CD4-positive, alpha-beta T cell (primary cell): ENCODE data around the gene NEB. TPM values are rescaled to one million over a fixed set of nuclear protein-coding genes. Genes with fewer than 3 reads are reported as not detected.
A peak's percentile ranks its signal among the peaks of the same experiment; 100 is the strongest.

Experiments
- ATAC-seq: fragments of 200-7000 bp; cut with Tn5 transposase; one replicate; pipeline ENCODE4 v1.10.0; 2022; ENCODE audit warnings: mild to moderate bottlenecking; ENCODE audit not compliant: poor library complexity
- CTCF ChIA-PET: fragments of 350-600 bp; sonication (Branson Sonifier 250); formaldehyde crosslinking; loops from one replicate; lab custom pipeline; 2021; ENCODE audit warnings: antibody characterized with exemption, inconsistent platforms; lab: Charles Lee
- POLR2A ChIA-PET: fragments of 350-600 bp; sonication (Branson Sonifier 250); formaldehyde crosslinking; loops from one replicate; lab custom pipeline; 2021; ENCODE audit warnings: antibody characterized with exemption, inconsistent platforms; lab: Charles Lee
- DNase-seq, 14 experiments: peaks; one replicate each; pipeline ENCODE4 v3.0.0-alpha.2; 2013 to 2020; ENCODE audit warnings: mixed read lengths in 2 of 14
- H3K27ac ChIP-seq, 2 donors: one replicate each; pipeline versions ENCODE4 v1.5.1 to v1.7.0; 2013; ENCODE audit warnings: low read length in 2 of 2, low read depth in 1 of 2, mild to moderate bottlenecking in 1 of 2
- H3K27me3 ChIP-seq, 2 experiments: 1 replicate in 1 of 2; 2 replicates in 1 of 2; pipeline versions ENCODE4 v1.6.1 to v1.7.0; 2013; ENCODE audit warnings: low read length in 2 of 2, control low read depth in 1 of 2, mild to moderate bottlenecking in 1 of 2, moderate library complexity in 1 of 2; ENCODE audit not compliant: insufficient read depth in 2 of 2, control insufficient read depth in 1 of 2
- H3K36me3 ChIP-seq: one replicate; pipeline ENCODE4 v1.6.1; 2013; ENCODE audit warnings: low read length, control low read depth; ENCODE audit not compliant: insufficient read depth
- H3K4me1 ChIP-seq: one replicate; pipeline ENCODE4 v1.6.1; 2013; ENCODE audit warnings: low read length, control low read depth; ENCODE audit not compliant: insufficient read depth
- H3K4me3 ChIP-seq: one replicate; pipeline ENCODE4 v1.5.1; 2013; ENCODE audit warnings: mild to moderate bottlenecking, low read length, moderate library complexity
- H3K9me3 ChIP-seq, 2 experiments: 1 replicate in 1 of 2; 2 replicates in 1 of 2; pipeline versions ENCODE4 v1.6.1 to v1.7.0; 2013; ENCODE audit warnings: low read length in 2 of 2, mild to moderate bottlenecking in 2 of 2, control low read depth in 1 of 2, moderate library complexity in 1 of 2; ENCODE audit not compliant: control insufficient read depth in 1 of 2, insufficient read depth in 1 of 2
- H3K27ac Mint-ChIP-seq: one replicate; pipeline ENCODE4 v1.8.0; 2020; ENCODE audit warnings: mixed read lengths
- H3K27me3 Mint-ChIP-seq: one replicate; pipeline ENCODE4 v1.8.0; 2021; ENCODE audit warnings: mixed read lengths
- H3K36me3 Mint-ChIP-seq: one replicate; pipeline ENCODE4 v1.8.0; 2021; ENCODE audit warnings: low read depth, mixed read lengths
- H3K4me1 Mint-ChIP-seq: one replicate; pipeline ENCODE4 v1.8.0; 2021; ENCODE audit warnings: low read depth, mixed read lengths
- H3K4me3 Mint-ChIP-seq: one replicate; pipeline ENCODE4 v1.8.0; 2020; ENCODE audit warnings: mild to moderate bottlenecking, mixed read lengths
- H3K9me3 Mint-ChIP-seq: one replicate; pipeline ENCODE4 v1.8.0; 2020; ENCODE audit warnings: mixed read lengths
- intact Hi-C, 2 experiments: fragments of 100-400 bp; cut with DNase I in 1 of 2; cut with micrococcal nuclease in 1 of 2; formaldehyde crosslinking; loops; one replicate each; pipeline versions ENCODE4 v1.15.1 to v1.9.0; 2023 to 2025; cut with DNase I, micrococcal nuclease
- total RNA-seq, 174 experiments: library from RNA in 2 of 174; stranded (reverse) in 2 of 174; gene quantifications; one replicate each; pipeline ENCODE4 v1.2.3 and lab custom pipeline; 2021 to 2026
- TF ChIP-seq, protein P1 (sequence below): fragments of 200-600 bp; IDR thresholded peaks from one replicate; pipeline ENCODE4 v1.8.0; 2022; ENCODE audit warnings: antibody characterized with exemption, mild to moderate bottlenecking

Gene NEB
- total RNA-seq, 2 experiments from 2014 or later, result 1.2 to 1.8 TPM

DNA sequence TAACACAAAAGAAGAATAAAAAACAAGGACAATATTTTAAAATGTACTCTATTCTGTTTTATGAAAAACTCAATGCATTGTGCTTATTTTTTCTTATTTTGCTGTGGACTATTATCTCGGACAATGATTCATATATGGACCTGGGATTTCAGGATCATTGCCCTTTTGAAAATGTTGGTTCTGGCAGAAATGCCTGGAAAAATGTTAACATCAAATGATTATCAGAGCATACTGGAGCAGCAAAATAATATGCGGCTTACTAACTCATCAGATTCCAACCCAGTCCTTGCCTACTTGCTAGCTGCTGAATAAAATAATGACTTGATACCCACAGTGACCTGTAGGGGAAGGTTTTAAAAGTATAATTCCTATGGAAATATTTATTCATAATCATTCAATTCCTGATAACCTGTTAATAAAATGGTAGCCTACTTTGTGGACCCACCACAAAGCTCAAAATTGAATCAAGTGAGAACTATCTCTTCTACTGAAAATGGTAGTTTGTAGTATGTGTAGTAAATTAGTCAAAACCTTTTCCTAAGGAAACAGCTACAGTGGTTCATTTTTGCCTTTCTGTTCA lies 117.4 kb downstream of the NEB start:
- Histone ChIP-seq H3K4me1 (peaks cover 5% of the 10 kb centered on the region), H3K27me3 (no peaks in the 10 kb centered on the region), H3K27ac (no peak overlapping the region), H3K36me3 (no peaks in the 10 kb centered on the region), H3K4me3 (no peak overlapping the region), H3K9me3 (no peaks in the 10 kb centered on the region)
- no peaks in the 10 kb centered on the region for H3K27me3 Mint-ChIP-seq
- POLR2A ChIA-PET, result no interaction called here
- DNase-seq (no peak), ATAC-seq (no peak)
- CTCF ChIA-PET, result no interaction called here
- intact Hi-C loops, result loop anchor here (10.0 kb wide), 2 partner anchors 188 to 388 kb away; no protein-coding TSS in a partner anchor
- no peak overlapping the region for H3K27ac Mint-ChIP-seq
- TF ChIP-seq, protein P1, sequence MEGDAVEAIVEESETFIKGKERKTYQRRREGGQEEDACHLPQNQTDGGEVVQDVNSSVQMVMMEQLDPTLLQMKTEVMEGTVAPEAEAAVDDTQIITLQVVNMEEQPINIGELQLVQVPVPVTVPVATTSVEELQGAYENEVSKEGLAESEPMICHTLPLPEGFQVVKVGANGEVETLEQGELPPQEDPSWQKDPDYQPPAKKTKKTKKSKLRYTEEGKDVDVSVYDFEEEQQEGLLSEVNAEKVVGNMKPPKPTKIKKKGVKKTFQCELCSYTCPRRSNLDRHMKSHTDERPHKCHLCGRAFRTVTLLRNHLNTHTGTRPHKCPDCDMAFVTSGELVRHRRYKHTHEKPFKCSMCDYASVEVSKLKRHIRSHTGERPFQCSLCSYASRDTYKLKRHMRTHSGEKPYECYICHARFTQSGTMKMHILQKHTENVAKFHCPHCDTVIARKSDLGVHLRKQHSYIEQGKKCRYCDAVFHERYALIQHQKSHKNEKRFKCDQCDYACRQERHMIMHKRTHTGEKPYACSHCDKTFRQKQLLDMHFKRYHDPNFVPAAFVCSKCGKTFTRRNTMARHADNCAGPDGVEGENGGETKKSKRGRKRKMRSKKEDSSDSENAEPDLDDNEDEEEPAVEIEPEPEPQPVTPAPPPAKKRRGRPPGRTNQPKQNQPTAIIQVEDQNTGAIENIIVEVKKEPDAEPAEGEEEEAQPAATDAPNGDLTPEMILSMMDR, result no peak
- H3K9me3 Mint-ChIP-seq, result no peaks in the 10 kb centered on the region
- no peak overlapping the region for H3K4me3 Mint-ChIP-seq
- H3K36me3 Mint-ChIP-seq, result no peaks in the 10 kb centered on the region
- H3K4me1 Mint-ChIP-seq, result peaks cover 14% of the 10 kb centered on the region

DNA sequence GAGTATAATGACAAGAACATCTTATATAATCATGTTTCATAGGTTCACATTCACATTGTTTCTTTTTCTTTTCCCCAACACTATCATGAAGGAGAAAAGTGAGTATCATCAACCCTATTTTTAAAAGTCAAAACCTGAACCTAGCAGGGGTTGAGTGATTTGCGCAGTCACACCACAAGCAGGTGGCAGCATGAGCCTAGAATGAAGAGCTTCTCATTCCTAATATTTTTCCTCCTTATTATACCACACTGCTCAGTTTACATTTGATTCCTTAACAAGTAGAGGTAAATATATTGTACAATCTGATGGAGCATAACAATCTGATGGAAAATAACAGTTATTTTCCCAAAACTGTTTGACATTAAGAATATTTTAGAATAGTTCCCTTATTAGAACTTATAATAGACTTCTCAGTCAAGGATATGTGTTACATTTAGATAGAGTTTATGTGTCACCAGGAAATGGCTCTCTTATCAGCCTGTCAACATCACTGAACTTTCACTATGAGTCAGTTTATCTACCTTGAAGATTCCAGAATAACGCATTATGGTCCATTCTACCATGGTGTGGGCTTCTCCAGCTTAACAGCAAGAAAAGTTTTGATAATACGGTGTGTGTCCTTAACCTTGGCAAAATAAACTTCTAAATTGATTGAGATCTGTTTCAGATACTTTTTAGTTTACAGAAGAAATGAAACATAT lies 119.5 kb downstream of the NEB start:
- H3K36me3 Mint-ChIP-seq, result no peaks in the 10 kb centered on the region
- H3K4me1 Mint-ChIP-seq, result peaks cover 14% of the 10 kb centered on the region
- H3K27me3 Mint-ChIP-seq, result no peaks in the 10 kb centered on the region
- no peak overlapping the region for H3K4me3 Mint-ChIP-seq
- ATAC-seq (no peak), DNase-seq (peak in 1 of 14 experiments; percentile 34)
- H3K27ac ChIP-seq, result no peak overlapping the region
- H3K9me3 ChIP-seq, result no peaks in the 10 kb centered on the region
- no peaks in the 10 kb centered on the region for H3K9me3 Mint-ChIP-seq
- POLR2A ChIA-PET, result no interaction called here
- H3K27me3 ChIP-seq, result no peaks in the 10 kb centered on the region
- H3K4me1 ChIP-seq, result peaks cover 5% of the 10 kb centered on the region
- no peak overlapping the region for H3K4me3 ChIP-seq
- intact Hi-C loops, result loop anchor here (10.0 kb wide), 2 partner anchors 190 to 390 kb away; no protein-coding TSS in a partner anchor
- H3K27ac Mint-ChIP-seq, result no peak overlapping the region
- TF ChIP-seq, protein P1, result no peak
- CTCF ChIA-PET, result no interaction called here
- no peaks in the 10 kb centered on the region for H3K36me3 ChIP-seq

DNA sequence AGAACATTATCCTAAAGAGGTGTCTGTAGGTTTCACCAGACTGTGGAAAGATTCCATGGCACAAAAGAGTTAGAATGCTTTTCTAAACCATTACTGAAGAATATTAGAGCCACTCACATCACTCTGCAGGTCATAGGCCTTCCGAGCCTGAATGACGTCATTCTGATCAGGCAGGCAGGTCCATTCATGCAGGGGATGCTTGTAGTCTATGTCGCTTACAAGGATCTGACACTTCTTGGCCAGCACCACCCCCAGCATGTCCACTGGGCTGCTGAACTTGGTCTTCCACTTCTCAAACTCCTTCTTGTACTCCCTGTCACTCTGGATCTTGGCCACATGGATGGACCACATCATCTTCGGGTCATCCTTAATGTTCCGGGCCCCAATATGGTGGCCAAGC lies 120.1 kb downstream of the NEB start:
- Mint-ChIP-seq H3K9me3 (no peaks in the 10 kb centered on the region), H3K36me3 (no peaks in the 10 kb centered on the region), H3K27me3 (no peaks in the 10 kb centered on the region), H3K4me1 (peaks cover 14% of the 10 kb centered on the region), H3K4me3 (no peak overlapping the region), H3K27ac (no peak overlapping the region)
- Histone ChIP-seq H3K4me3 (no peak overlapping the region), H3K27ac (no peak overlapping the region), H3K4me1 (peaks cover 5% of the 10 kb centered on the region), H3K9me3 (no peaks in the 10 kb centered on the region), H3K27me3 (no peaks in the 10 kb centered on the region), H3K36me3 (no peaks in the 10 kb centered on the region)
- CTCF ChIA-PET, result no interaction called here
- DNase-seq, result no peak
- intact Hi-C loops, result loop anchor here (10.0 kb wide), 2 partner anchors 191 to 391 kb away; no protein-coding TSS in a partner anchor
- POLR2A ChIA-PET, result no interaction called here
- ATAC-seq, result no peak
- TF ChIP-seq, protein P1, result no peak
